NCI-H526 treated with DMSO at 0.1 percent for 48 hours (cell line): ENCODE results near the gene PARVA.
A peak's percentile ranks its signal among the peaks of the same experiment; 100 is the strongest.
"Not testable (repeated sequence)": the region's sequence is repeated elsewhere in the genome, so short reads cannot be mapped to it uniquely, and the experiment has no call there.

Source experiments
- DNase-seq: peaks from one replicate; lab custom pipeline; 2025; lab: John Stamatoyannopoulos, UW

PARVA gene, protein sequence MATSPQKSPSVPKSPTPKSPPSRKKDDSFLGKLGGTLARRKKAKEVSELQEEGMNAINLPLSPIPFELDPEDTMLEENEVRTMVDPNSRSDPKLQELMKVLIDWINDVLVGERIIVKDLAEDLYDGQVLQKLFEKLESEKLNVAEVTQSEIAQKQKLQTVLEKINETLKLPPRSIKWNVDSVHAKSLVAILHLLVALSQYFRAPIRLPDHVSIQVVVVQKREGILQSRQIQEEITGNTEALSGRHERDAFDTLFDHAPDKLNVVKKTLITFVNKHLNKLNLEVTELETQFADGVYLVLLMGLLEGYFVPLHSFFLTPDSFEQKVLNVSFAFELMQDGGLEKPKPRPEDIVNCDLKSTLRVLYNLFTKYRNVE

DNA sequence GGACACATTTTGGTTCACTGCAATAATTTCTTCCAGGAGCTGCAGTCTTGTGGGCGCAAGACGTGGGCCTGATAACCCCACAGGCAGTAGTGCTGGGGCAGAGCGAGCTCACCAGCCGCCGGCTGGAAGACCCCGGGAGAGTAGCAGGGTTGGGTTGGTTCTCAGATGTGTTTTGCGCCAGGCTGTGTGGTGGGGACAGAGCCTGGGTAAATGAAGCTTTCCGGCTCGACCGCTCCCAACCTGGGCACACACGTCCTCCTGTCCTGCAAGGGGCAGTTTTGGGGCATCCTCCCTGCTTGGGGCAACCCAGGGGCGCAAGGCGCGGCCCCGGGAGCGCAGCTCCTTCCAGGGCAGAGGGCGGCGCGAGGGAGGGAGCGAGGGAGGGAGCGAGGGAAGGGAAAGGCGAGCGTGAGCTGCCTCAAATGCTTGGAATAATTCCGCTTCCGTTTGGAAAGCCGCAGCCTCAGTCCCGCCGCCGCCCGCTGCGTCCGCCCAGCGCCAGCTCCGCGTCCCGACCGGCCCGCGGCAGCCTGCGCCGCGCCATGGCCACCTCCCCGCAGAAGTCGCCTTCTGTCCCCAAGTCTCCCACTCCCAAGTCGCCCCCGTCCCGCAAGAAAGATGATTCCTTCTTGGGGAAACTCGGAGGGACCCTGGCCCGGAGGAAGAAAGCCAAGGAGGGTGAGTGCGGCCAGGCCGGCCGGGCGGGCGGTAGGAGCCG lies at the start of gene PARVA:
Gene PARVA (plus strand): TSS at position 466 of the 718 bp plus-strand sequence. CDS start 77 bp downstream, at position 543.
- DNase-seq = peak; percentile 55

DNA sequence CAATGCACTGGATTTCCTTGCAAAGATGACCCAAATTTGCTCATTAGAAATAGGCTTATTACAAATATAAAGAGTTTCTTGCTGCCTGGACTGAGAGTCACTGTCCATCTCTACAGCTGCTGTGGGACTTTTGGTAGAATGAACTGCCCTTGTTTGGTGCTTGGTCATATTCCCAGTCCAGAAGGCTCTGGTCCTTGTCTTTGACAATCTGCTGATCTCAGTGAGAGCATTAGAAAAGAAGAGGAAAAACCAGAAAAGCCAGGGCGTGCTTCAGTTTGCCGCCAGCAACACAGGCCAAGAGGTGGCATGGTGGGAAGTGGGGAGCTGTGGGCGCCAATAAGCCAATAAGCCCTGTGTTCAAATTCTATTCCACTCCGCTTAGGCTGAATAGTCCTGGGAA lies 48.2 kb upstream of the PARVA start:
- no peak for DNase-seq

DNA sequence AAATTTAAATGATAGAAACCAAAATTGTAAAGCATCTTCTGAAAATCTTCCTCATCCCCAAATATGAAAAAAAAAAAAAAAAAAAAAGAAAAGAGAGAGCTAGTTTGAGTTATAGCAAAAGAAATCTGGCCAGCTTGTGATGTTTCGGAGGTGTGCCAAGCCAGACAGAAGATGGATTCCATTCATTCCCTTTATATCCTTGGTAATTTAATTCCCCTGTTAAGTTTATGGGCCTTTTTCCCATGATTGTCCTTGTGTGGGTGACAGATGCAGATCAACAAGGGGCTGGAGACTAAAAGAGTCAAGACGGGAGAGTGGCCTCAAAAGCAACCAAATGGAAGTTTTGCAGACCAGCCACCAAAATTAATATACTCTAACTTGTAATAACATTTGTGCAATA lies 47.6 kb upstream of the PARVA start:
- DNase-seq = peak; percentile 57

DNA sequence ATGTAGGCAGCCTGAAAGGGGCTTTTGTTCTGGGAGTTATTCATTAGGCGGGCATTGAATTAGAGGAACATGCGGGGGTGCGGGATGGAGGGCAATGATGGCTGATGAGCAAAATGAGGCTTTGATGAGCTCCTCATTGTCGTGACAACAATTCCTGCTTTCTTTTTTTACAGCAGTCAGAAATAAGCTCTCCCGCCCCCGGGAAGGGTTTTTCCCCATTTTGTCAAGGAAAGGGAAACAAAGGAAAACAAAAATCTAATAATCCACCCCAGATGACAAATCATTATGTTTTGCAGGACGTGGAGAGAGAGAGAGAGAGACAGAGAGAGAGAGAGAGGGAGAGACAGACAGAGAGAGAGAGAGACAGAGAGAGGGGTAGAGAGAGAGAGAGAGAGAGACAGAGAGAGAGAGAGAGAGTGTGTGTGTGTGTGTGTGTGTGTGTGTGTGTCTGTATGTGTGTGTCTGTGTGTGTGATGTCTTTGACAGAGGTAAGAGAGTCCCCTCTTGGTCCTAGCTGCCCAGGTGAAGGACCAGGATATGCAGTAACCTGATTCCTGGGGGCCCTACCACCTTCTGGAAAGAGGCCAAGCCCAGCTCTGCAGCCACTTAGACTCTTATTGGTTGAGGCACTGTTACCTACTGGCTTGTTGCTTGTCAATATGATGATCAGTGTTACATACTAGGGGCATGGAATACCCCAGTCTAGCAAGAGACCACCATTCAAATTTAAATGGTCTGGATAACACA lies 46.7 kb upstream of the PARVA start:
- DNase-seq = peak; percentile 89

DNA sequence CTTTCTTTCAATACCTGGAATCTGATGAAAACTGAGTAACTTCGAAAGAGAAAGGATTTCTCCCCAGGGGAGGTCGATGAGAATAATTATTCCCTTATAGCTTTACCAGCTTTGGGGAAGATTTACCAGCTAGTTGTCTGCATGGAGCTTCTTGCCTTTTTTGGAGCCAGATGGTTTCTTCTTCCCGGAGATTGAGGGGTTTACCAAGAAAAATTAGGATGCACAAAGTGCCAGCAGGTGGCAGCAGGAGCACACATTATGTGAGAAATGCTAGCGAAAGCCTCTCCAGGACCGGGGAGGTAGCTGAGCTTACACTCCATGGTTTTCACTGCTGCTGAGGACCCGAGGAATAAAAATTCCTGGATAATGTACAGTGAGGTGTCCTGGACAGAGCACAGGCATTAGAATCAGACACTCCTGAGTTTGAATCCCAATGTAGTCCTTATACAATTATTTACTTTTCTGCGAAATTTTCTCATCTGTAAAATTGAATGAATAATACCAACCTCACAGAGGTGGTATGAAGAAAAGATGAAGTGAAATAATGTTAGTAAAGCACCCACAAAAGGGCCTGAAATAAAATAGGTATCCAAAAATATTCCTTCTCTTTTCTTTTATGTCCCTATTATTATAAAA lies 46.0 kb upstream of the PARVA start:
- peak; percentile 85 for DNase-seq

DNA sequence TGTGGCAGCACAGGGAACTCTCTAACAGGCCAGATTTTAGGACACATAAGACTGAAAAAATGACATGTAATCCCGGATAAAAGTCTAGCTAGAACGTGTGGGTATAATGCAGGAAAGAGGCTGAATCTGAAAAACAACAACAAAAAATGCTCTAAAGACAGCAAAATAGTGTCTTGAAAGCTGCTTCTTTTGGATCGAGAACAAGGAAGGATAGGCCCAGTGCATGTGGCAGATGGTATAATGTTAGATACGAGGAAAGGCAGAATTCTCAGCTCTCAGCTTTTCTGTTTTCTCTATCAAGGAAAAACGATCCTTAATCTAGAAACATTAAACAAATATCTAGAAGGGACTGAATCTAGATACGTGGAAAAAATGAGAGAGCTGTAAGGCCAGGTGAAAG lies 33.8 kb upstream of the PARVA start:
- no peak for DNase-seq

DNA sequence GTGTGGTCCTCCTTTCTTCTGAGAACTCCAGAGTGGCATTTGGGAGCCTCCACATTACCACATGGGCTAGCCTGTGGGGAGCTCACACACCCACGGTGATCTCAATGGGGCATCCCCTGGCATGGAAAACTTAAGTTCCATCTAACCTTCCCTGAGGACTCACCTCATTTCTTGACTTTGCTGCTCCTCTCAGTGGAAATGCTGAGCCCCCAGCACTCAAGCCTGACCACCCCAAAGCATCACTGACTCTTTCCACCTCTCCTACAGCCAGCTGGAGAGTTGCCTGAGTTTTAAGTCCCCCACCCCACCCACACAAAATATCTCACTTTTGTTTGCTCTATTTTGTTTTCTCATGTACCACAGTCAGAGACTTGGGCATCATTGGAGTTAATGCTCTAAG lies 23.8 kb upstream of the PARVA start:
- DNase-seq = no peak

DNA sequence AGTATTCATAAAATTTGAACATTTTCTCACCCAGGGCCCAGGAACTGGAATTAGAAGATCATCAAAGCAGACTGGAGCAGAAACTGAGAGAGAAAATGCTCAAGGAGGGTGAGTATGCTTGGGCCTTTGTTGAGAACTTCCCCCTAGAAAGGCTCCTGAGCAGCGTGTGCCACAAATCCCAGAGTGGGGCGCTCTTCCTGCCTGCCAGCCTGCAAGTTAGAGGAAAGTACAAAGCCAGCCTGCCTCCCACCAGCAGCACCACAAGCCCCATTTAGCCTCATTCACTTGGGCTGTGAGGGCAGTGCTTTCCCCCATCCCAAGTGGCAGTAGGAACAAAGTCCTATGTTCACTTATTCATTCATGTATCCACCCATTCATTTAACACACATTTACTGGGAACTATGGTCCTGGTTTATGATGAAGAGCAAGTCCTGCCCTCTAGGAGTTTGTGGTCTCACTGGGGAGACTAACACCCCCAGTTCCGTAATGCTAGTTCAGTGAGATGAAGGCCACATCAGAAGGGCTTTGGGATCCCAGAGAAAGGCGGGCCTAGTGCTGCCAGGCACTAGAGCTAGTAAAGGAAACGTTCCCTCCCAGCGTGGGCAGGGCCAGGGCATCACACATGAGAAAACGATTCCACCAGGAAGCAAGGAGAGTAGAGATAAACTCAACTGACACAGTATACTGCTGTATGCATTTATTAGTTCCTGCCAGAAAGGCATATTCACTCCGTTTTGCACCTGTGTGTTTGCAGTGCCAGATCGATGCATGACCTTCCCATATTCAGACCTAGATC lies 22.4 kb upstream of the PARVA start:
- no peak for DNase-seq

DNA sequence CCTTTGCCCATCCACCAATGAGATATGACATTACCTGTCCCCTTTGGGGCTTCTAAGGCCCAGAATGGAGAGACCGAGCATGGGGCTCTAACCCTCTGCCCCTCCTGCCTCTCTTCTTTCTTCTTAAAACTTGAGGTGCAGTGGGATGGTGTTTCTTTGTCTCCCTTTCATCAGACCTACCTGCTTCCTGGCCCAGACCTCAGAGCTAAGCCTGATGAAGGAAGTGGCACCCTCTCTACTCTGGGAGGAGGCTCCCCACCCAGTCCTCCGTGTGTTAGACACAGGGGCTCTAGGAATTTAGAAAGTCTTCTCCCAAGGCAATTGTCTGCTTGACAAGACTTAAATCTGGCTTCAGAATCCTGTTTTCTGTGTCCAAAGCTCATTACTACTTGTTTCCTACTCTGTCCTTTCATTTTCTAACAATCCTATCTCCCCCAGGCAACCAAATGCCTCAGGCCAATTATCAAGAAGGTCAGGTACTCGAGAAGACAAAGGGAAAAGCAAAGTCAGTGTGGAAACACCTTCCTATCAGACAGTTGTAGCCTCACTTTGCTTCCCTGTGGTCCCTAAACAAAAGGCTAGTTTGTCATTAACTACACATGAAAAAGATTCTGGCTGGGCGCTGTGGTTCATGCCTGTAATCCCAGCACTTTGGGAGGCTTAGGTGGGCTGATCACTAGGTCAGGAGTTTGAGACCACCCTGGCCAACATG lies 20.3 kb upstream of the PARVA start:
- DNase-seq = no peak

DNA sequence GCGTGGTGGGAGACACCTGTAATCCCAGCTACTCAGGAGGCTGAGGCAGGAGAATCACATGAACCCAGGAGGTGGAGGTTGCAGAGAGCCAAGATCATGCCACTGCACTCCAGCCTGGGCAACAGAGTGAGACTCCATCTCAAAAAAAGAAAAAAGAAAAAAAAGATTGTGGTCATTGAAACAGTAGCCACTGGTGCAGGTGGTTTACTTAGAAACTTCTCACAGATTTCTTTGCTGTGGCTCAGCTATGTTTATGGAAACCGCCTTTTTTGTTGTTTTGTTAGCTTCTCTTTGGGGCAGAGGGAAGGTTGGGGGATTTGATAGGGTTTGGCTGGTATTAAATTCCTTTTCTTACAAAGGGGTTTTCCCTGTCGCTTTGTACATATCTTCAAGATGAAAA lies 19.7 kb upstream of the PARVA start:
- DNase-seq = not testable (repeated sequence)

DNA sequence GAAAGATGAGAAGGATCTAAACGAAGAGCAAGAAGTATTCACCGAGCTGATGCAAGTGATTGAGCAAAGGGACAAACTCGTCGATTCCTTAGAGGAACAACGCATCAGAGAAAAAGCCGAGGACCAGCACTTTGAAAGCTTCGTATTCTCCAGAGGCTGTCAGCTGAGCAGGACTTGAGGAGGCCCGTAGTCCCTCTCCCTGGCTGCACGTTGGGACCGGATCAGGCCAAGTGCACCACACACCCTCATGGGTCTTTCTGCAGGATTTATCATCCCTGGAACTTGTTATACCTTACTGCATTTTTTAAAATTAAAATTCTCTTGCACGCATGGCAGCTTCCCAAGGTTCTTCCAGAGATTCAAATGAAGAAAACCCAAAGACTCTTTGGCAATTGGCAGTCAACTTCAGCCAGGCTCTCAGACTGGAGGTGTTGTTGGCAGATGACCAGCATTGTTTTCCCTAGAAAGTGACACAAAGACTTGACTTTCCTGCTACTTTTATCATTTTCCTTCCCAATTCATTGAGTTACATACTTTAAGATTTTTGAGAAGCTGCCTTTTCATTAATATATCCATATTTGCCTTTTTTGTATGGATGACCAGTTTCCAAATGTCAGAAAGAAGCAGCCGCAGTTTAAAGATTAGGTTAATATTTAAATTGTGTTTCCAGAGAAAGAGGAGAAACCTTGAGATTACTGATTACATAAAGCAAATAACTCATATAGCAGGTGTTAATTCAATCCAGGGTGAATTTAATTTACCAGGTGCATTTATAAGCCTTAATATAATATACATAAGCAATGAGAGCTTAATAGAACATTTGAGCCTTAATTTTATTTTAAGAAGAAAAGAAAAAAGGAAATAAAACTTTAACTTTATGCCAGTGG lies 18.8 kb upstream of the PARVA start:
- DNase-seq = no peak

DNA sequence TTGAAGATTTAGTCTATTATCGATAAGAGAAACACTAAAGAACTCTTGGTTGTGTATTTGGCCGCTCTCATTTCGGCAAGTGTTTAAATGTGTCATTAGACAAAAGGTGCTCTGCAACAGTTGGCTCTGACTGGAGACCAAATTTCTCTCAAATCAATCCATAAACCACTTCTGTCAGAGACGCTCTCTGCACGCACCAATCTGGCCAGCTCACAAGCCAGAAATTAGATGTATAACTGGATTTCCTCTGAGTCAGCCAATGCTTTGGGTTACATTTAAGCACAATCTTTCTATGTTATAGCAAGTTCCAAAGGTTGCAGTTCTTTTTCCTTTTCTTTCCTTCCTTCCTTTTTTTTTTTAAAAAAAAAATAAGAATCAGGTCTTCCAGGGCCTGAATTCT lies 17.6 kb upstream of the PARVA start:
- no peak for DNase-seq

DNA sequence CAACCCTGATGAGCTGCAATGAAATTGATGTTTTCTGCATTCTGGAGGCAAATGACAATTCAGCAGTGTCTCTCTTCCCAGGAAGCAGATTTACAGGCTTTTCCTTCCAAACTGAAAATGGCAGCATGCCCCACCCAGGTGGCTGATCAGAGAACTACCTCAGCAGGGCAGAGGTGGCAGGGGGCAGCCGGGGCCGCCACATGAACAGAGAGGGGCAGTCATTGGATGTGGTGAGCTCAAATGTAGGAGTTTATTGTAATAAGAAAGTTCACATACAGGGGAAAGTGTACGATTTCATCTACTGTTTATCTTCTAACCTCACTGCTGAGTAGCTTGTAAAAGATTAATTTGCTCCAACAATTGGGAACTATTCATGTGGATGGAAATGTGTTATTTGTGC lies 15.7 kb upstream of the PARVA start:
- no peak for DNase-seq

DNA sequence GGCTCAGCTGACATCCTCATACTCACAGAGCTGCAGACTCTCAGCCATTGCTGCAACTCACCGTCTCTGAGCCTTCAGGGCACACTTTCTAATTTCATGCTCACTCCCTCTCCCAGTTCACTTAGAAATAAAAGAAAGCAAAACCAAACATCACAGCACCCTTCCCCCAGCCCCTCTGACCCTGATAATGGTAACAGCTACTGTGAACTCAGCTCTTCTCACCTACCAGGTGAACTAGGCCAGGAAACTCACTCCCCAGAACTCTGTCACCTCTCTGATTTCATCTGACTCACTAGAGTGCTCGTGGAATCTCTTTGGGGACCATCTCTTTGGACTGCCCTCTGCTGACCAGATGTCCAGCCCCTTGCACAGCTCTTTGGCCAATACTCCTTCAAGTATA lies 14.5 kb upstream of the PARVA start:
- DNase-seq = no peak

DNA sequence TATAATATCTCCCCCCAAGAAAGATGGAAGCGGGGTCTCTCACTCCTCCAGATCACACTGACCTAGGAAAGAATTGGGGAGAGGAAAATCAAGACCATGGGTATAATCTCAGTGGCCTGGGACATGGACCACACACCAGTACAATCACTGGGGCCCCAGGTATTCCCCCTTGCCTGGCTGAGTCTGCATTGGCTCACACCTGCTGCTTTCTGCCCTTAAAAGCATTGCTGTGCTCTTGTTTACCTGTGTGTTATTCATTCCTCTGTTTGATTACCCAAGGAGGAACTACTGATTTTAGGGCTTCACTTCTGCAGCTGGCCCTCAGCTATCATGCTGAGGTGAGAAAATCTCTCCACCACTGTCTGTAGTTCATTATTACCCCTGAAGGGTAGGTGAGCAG lies 14.0 kb upstream of the PARVA start:
- no peak for DNase-seq

DNA sequence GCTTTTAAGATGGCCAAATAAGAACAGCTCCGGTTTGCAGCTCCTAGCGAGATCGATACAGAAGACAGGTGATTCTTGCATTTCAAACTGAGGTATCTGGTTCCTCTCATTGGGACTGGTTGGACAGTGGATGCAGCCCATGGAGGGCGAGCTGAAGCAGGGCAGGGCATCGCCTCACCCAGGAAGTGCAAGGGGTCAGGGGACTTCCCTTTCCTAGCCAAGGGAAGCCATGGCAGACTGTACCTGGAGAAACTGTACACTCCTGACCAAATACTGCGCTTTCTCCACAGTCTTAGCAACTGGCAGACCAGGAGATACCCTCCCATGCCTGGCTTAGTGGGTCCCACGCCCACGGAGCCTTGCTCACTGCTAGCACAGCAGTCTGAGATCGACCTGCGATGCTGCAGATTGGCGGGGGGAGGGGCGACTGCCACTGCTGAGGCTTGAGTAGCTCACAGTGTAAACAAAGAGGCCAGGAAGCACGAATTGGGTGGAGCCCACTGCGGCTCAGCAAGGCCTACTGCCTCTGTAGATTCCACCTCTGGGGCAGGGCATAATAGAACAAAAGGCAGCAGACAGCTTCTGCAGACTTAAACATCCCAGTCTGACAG lies 11.3 kb upstream of the PARVA start:
- DNase-seq = peak; percentile 50

DNA sequence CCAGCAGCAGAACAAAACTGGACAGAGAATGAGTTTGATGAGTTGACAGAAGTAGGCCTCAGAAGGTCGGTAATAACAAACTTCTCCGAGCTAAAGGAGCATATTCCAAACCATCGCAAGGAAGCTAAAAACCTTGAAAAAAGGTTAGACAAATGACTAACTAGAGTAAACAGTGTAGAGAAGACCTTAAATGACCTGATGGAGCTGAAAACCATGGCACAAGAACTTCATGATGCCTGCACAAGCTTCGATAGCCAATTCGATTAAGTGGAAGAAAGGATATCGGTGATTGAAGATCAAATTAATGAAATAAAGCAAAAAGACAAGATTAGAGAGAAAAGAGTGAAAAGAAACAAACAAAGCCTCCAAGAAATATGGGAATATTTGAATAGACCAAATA lies 10.3 kb upstream of the PARVA start:
- not testable (repeated sequence) for DNase-seq

DNA sequence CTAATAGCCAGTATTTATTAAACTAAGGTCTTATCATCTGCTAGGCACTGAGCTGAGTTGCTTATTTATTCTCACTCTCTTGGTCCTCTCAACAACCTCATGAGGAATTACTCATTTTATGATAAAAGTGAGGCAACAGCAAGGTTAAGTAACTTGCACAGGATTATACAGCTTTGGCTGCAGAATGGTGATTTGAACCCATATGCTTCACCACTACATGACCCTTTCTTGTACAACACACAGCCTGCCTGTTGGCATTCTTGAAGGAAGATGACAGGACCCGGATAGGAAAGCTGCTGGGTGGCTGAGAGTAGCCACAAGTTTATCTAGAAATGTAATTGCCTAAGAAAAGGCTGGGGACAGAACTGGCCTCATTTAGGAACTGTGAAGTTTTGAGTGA lies 5.3 kb upstream of the PARVA start:
- no peak for DNase-seq

DNA sequence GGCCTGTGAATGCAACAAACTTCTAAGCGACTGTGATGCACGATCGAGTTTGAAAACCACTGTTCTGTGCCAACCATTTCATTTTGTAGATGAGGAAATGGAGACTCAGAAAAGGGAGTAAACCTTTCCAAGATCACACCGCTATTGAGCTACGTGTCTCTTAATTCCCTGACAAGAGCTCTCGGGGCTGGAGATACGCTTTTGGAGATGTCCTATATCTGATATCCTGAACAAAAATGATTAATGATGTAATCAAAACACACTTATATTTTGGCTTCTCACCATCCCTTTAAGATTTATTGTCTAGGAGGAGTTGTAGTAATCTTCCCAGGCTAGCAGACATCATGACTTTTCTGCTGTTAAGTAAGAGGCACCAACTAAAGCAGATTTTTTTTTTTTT lies 1.7 kb upstream of the PARVA start:
- no peak for DNase-seq
